ENCODE measurements around the gene METTL26.

The METTL26 gene

DNA sequence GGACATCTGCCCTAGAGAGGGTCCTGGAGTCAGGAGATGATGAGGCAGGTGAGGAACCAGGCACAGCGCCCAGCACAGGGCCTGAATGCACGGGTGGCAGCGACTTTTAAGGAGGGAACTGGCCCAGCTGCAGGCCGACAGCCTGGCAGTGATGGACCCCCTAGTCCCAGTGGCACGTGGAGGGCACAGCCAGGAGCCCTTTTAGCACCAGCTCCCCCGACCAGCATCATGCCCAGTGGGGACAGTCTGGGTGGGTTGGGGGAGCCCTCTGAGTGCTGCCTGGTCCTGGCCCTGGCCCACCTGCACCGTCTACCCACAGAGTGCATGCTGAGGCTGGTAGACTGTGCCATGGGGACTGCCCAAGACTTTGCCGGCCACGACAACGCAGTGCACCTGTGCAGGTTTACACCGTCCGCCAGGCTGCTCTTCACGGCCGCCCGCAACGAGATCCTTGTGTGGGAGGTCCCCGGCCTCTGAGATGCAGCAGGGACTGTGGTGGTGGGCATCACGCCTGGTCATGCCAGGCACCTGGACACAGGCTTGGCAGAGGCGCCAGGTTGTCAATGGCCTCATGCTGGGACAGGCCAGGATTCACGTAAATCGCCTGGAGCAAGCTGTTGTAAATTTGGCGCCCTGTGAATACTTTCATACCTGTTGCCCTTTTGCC, 31.1 kb upstream of the METTL26 start:
- TF ChIP-seq, protein P1, sequence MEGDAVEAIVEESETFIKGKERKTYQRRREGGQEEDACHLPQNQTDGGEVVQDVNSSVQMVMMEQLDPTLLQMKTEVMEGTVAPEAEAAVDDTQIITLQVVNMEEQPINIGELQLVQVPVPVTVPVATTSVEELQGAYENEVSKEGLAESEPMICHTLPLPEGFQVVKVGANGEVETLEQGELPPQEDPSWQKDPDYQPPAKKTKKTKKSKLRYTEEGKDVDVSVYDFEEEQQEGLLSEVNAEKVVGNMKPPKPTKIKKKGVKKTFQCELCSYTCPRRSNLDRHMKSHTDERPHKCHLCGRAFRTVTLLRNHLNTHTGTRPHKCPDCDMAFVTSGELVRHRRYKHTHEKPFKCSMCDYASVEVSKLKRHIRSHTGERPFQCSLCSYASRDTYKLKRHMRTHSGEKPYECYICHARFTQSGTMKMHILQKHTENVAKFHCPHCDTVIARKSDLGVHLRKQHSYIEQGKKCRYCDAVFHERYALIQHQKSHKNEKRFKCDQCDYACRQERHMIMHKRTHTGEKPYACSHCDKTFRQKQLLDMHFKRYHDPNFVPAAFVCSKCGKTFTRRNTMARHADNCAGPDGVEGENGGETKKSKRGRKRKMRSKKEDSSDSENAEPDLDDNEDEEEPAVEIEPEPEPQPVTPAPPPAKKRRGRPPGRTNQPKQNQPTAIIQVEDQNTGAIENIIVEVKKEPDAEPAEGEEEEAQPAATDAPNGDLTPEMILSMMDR (conservative IDR thresholded peaks at IDR 0.05) = no peak
- peak overlapping the region; percentile 86 for H3K27ac ChIP-seq

DNA sequence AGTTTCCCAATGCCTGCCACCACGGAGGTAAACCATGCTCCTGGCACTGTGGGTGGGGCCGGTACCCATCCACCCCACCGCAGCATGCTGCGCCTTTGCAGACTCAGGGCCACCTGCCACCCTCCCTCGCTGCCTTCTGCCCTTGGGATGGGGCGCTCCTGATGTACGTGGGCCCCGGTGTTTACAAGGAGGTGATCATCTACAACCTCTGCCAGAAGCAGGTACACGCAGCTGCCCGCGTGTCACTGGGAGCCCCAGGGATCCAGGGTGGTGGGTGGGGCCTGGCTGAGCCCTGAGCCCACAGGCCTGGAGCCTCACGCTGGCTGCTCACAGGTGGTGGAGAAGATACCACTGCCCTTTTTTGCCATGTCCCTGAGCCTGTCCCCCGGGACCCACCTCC, 30.5 kb upstream of the METTL26 start:
- TF ChIP-seq, protein P1 (conservative IDR thresholded peaks at IDR 0.05) = no peak
- H3K27ac ChIP-seq = peak overlapping the region; percentile 86

DNA sequence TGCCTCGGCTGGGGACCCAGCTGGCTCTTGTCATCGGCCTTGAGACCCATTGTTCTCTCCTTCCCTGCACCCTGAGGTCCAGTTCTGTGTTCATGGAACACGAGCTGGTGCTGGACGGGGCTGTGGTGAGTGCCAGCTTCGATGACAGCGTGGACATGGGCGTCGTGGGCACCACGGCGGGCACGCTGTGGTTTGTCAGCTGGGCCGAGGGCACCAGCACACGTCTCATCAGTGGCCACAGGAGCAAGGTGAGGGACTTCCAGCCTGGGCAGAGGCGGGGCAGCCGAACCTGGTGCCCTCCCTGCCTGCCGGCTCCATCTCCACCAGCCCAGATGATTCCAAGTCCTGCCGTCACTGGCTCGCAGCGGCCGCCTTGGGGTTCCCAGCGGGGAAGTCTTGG, 26.5 kb upstream of the METTL26 start:
- TF ChIP-seq, protein P1 (conservative IDR thresholded peaks at IDR 0.05) = no peak
- H3K27ac ChIP-seq = no peak overlapping the region

DNA sequence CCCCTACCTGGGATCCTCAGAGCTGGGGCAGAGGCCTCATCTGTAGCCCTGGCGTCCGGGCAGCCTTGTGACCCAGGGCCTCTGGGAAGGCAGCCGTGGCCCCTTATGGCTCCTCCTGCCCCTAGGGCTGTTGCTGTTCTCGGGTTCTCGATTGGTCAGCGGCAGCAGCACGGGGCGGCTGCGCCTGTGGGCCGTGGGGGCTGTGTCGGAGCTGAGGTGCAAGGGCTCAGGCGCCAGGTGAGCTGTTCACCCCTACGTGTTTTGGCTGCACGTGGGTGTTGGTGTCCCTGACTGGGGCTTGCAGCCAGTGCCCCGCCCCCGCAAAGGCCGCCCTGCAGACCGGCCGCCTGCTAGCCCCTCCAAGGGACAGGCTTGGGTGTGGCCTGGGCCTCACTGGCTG, 26.0 kb upstream of the METTL26 start:
- TF ChIP-seq, protein P1 (conservative IDR thresholded peaks at IDR 0.05) = no peak

DNA sequence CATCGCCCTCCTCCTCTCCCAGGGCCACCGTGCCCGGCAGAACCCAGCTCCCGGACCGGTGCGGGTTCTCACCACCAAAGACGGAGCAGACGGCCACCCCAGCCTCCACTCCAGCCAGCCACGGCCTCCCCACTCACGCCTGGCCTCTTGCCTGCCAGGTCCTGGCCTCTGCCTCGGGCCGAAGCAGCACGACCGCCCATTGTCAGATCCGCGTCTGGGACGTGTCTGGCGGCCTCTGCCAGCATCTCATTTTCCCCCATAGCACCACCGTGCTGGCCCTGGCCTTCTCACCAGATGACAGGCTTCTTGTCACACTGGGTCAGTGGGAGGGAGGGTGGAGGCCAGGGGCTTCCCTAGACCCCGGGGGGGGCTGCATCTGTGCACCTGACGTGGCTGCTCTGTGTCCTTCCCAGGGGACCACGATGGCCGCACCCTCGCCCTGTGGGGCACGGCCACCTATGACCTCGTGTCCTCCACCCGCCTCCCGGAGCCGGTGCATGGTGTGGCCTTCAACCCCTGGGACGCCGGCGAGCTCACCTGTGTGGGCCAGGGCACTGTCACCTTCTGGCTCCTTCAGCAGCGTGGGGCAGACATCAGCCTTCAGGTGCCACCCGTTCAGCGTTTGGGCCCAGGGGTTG, 25.2 kb upstream of the METTL26 start:
- TF ChIP-seq, protein P1 (conservative IDR thresholded peaks at IDR 0.05) = no peak
- peak overlapping the region; percentile 81 for H3K27ac ChIP-seq

More for the DNA sequence above, 26.0 kb upstream of the METTL26 start:
- peak overlapping the region; percentile 81 for H3K27ac ChIP-seq

DNA sequence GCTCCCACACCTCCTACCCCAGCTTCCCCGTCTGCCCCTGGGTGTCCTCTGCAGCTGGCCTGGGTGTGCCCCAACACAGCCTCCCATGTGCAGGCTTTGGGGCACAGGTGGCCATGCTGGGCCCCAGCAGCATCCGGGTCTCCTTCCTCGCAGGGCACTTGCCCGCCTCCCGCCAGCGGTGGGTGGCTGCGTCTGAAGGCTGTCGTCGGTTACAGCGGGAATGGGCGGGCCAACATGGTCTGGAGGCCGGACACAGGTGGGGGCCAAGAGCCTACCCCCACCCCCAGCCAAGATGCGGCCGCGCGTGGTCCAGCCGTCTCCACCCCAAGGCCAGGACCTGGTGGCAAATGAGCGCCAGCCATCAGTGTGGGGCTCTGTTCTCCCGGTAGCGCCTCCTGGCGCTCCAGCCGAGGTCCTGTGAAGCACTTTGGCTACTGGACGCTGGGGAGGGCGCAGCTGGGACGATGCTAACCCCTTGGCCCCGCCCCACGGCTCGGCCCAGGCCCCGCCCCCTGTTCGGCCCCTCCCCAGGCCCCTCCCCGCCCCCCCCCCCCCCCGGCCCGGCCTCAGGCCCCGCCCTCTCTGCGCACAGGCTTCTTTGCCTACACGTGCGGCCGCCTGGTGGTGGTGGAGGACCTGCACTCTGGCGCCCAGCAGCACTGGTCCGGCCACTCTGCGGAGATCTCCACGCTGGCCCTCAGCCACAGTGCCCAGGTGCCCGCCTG, 24.5 kb upstream of the METTL26 start:
- peak overlapping the region; percentile 81 for H3K27ac ChIP-seq
- TF ChIP-seq, protein P1 (conservative IDR thresholded peaks at IDR 0.05) = peak; percentile 58

DNA sequence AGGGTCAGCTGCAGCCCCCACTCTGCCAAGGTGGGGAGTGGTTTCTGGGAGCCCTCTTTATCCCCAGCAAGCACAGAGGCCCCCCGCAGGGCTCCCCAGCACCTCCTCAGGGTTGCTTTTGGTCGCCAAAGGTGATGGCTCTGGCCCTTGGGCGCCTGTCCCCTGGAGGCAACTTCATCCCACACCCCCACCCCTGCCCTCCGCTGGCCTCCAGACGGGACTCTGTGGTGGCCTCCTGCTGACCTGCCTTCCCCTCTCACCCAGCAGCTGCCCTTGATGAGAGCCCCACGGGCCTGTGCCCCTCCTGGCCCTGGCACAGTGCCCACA, 24.0 kb upstream of the METTL26 start:
- H3K27ac ChIP-seq = peak overlapping the region; percentile 81
- TF ChIP-seq, protein P1 (conservative IDR thresholded peaks at IDR 0.05) = no peak
